Measurements from ENCODE around the gene RAB20. TPM values are rescaled to one million over a fixed set of nuclear protein-coding genes. Genes with fewer than 3 reads are reported as not detected.

Gene RAB20
- total and polyA plus RNA-seq, 4 donors = 9.8 to 36.9 (median 25.2) TPM

- no peak for TF ChIP-seq CTCF (IDR thresholded peaks at IDR 0.05; ENCODE audit: low read depth, low read length, missing input control)
- TF ChIP-seq TAF1 (conservative IDR thresholded peaks at IDR 0.05) = no peak
- TF ChIP-seq EGR1 (IDR thresholded peaks at IDR 0.05; ENCODE audit: low read depth in 2 of 2) = no peak
- no peak for TF ChIP-seq RAD21 (IDR thresholded peaks at IDR 0.05)
- TF ChIP-seq GABPA (IDR thresholded peaks at IDR 0.05 in 1 of 2, conservative IDR thresholded peaks at IDR 0.05 in 1 of 2) = no peak
Observed at GRCh38 chr13:110590577-110590976, 29.1 kb upstream of the RAB20 start (continued).

GRCh38 chr13:110589793-110590390 lies 28.4 kb upstream of the RAB20 start:
- TF ChIP-seq EGR1 (IDR thresholded peaks at IDR 0.05; ENCODE audit: low read depth in 2 of 2) (no peak), ATF3 (IDR thresholded peaks at IDR 0.05) (no peak), ZBTB33 (IDR thresholded peaks at IDR 0.05) (no peak), FOXA1 (IDR thresholded peaks at IDR 0.05) (no peak), MAX (IDR thresholded peaks at IDR 0.05) (no peak), SP1 (IDR thresholded peaks at IDR 0.05) (no peak), FOXA2 (IDR thresholded peaks at IDR 0.05) (no peak), NR2F2 (IDR thresholded peaks at IDR 0.05) (no peak)
- Histone ChIP-seq H3K4me1 (ENCODE audit: control insufficient read depth in 4 of 4, insufficient read depth in 4 of 4, low read length in 3 of 4) (no peaks in the 10 kb centered on the region), H3K36me3 (ENCODE audit: control insufficient read depth in 4 of 4, insufficient read depth in 3 of 4, low read depth in 1 of 4, low read length in 3 of 4) (no peaks in the 10 kb centered on the region), H3K4me3 (ENCODE audit: low read depth in 1 of 3, low read length in 3 of 3) (no peak overlapping the region), H3K9ac (ENCODE audit: low read depth in 1 of 2, low read length in 2 of 2) (no peak overlapping the region), H3K27me3 (ENCODE audit: control insufficient read depth in 4 of 4, insufficient read depth in 4 of 4, low read length in 3 of 4) (no peaks in the 10 kb centered on the region), H3K27ac (ENCODE audit: low read depth in 1 of 2, low read length in 2 of 2) (no peak overlapping the region), H3K9me3 (ENCODE audit: control insufficient read depth in 4 of 4, low read length in 3 of 4) (no peaks in the 10 kb centered on the region)
- DNase-seq (ENCODE audit: low spot score) = no peak
- 61% methylated on average over 3 of the region's 3 CpGs for WGBS

GRCh38 chr13:110583178-110583865 lies 21.8 kb upstream of the RAB20 start:
- Histone ChIP-seq H3K9me3 (ENCODE audit: control insufficient read depth in 4 of 4, low read length in 3 of 4) (no peaks in the 10 kb centered on the region), H3K27ac (ENCODE audit: low read depth in 1 of 2, low read length in 2 of 2) (no peak overlapping the region), H3K36me3 (ENCODE audit: control insufficient read depth in 4 of 4, insufficient read depth in 3 of 4, low read depth in 1 of 4, low read length in 3 of 4) (no peaks in the 10 kb centered on the region), H3K4me3 (ENCODE audit: low read depth in 1 of 3, low read length in 3 of 3) (no peak overlapping the region), H3K4me1 (ENCODE audit: control insufficient read depth in 4 of 4, insufficient read depth in 4 of 4, low read length in 3 of 4) (no peaks in the 10 kb centered on the region), H3K27me3 (ENCODE audit: control insufficient read depth in 4 of 4, insufficient read depth in 4 of 4, low read length in 3 of 4) (no peaks in the 10 kb centered on the region), H3K9ac (ENCODE audit: low read depth in 1 of 2, low read length in 2 of 2) (no peak overlapping the region)
- WGBS = 87% methylated on average over 13 of the region's 13 CpGs
- DNase-seq (ENCODE audit: low spot score) = no peak
- TF ChIP-seq ZBTB33 (IDR thresholded peaks at IDR 0.05) = no peak
- TF ChIP-seq TAF1 (conservative IDR thresholded peaks at IDR 0.05) = no peak
- TF ChIP-seq GABPA (IDR thresholded peaks at IDR 0.05 in 1 of 2, conservative IDR thresholded peaks at IDR 0.05 in 1 of 2) = no peak

All from liver (tissue), 9 donors.